Activated naive CD4-positive, alpha-beta T cell treated with anti-CD3 and anti-CD28 coated beads, Interleukin-2, amount 50 U/mL, for 16 hours (primary cell): Measurements from ENCODE around the gene NINJ2.

Source experiments
- DNase-seq: peaks from one replicate; pipeline ENCODE4 v3.0.0-alpha.2; 2020

The NINJ2 gene

DNA sequence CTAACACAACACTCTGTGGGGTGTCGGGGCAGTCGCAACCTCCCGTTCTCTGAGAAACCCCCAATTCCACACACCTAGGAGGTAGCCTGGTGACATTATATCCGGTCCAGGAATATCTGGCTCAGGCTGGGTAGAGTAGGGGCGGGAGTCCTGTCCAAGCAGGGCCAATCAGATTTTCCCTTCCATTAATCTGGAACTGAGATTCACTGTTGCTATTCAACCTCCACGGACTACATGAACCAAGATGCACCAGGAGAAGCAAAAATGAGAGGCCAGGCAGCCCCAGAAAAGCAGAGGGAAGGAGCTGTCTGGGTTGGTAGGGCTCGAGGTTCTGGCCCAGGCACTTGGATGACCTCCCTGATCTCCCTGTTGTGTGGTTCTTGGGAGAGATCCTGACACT lies 51.0 kb downstream of the NINJ2 start:
- DNase-seq, result no peak

DNA sequence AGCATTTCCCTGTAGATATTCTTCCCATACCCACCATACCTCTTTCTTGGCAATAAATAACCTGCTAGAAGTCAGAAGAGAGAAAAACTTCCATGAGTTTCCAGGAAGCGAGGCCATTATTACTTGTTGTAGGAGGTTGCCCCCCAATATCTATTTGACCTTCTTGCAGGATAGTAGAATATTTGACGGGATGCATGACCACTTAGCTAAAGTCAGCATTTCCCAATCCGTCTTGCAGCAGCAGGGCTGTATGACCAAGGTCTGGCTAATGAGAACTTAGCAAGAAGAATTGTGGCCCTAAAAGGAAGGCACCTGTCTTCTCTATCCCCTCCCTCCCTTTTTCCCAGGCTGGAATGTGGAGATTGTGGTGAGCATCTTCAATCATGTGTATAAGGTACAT lies 51.5 kb downstream of the NINJ2 start:
- no peak for DNase-seq

DNA sequence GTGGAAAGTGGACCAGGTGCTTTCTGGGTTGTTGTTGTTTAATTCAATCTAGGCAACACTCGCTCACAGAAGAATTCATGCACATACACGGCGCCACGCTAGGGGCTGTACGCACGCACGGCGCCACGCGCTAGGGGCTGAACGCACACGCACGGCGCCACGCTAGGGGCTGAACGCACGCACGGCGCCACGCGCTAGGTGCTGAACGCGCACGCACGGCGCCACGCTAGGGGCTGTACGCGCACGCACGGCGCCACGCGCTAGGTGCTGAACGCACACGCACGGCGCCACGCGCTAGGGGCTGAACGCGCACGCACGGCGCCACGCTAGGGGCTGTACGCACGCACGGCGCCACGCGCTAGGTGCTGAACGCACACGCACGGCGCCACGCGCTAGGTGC lies 54.3 kb downstream of the NINJ2 start:
- DNase-seq, result no peak

DNA sequence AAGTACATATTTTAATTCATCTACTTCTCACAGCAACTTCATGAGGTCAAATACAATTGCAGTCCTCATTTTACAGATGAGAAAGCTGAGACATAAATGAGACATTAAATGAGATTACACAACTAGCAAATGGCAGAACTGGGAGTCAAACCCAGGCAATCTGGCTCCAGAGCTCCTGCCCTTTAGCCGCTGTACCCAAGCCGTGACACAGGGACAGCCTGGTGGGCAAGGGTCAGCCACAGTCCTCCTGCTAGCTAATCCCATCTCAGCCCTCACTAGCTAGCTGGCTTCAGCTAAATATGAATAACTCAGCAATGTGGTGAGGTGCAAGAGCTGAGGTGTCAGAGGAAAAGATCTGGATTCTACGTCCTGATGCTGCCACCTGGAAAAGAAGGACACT lies 54.8 kb downstream of the NINJ2 start:
- DNase-seq, result no peak

DNA sequence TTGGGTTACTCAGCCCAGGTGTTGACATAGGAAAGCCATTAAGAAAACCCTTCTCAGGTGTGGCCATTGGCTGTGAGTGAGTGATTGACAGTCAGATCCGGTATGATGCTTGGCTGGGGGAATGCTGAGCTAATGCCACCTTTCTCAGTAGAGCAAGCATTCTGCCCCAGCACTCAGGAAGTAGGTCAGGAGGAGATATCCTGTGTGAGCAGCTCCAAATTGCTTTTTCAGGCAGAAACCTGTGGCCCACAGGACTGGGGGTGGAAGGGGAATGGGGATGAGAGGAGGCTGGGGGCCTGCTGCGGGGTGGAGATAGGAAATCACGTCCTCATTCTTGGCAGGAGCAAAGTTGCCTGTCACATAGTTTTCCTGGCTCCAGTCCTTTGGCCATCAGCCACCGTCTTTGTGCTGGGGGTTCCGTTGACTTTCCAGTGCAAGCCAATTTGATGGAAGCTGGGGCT lies 55.7 kb downstream of the NINJ2 start:
- no peak for DNase-seq

DNA sequence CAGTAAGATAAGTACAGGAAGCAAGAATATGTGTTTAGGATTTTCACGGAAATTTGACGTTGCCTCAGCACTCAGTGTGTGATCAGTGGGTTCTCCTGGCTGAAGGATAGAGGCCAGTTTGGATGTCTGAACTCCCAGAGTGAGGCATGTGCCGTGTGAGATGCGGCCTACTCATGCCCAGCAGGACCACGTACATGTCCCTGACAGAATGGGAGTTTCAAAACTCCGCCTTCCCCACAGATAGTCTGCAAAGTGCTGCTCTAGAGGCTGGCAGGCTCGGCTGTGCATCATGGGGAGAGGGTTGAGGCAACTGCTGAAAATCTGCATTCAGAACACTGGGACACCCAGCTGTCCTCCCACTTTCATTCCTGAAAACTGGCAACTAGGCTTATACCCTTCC lies 58.3 kb downstream of the NINJ2 start:
- no peak for DNase-seq

DNA sequence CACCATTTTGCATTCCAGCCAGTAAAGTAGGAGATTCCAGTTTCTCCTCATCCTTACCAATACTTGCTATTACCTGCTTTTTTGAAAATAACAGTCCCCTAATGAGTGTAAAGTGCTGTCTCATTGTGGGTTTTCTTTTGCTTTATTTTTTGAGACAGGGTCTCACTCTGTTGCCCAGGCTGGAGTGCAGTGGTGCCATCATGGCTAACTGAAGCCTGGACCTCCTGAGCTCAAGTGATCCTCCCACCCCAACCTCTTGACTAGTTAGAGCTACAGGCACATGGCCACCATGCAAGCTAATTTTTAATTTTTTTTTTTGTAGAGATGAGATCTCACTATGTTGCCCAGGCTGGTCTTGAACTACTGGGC lies 60.6 kb downstream of the NINJ2 start:
- no peak for DNase-seq

DNA sequence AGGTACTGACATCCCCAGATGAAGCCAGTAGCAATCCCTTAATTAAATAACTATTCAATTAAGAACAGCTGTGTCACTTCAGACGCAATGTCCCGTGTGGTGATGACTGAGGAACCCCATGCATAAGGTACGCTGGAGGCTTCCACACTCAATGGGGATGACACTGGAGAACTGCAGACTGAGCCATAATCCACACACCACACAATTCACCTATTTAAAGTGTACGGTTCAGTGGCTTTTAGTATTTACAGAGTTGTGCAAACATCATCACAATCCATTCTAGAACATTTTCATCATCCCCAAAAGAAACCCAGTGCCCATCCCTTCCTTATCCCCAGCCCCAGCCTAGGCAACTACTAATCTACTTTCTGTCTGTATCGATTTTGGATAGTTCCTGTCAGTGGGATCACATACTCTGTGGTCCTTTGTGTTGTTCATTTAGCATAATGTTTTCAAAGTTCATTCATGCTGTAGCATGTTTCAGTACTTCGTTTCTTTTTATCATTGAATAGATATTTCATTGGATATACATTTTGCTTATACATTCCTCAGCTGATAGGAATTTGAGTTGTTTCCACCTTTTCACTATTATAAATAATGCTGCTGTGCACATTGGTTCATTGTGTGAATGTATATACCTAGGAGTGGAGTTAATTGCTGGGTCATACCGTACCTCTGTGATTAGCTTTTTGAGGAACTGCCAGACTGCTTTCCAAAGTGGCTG lies 61.1 kb downstream of the NINJ2 start:
- DNase-seq, result no peak

DNA sequence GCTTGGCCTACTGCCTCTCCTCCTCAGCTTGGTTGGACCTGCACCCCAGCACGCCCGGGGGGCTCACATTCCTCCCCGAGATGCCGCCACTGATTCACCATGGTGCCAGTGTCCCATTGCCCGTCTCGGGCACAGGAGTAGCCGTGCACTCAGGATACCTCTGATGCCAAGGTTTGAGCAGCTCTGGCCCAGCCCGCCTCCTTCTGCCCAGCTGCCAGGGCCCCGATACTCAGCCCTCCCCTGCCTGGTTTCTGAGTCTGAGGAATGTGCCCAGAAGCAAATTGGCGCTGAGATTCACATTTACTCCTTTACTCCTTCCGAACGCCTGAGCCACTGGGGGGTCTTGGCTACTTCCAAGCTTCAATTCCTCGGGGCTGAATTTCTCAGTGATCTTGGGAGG lies 63.5 kb downstream of the NINJ2 start:
- DNase-seq, result no peak

DNA sequence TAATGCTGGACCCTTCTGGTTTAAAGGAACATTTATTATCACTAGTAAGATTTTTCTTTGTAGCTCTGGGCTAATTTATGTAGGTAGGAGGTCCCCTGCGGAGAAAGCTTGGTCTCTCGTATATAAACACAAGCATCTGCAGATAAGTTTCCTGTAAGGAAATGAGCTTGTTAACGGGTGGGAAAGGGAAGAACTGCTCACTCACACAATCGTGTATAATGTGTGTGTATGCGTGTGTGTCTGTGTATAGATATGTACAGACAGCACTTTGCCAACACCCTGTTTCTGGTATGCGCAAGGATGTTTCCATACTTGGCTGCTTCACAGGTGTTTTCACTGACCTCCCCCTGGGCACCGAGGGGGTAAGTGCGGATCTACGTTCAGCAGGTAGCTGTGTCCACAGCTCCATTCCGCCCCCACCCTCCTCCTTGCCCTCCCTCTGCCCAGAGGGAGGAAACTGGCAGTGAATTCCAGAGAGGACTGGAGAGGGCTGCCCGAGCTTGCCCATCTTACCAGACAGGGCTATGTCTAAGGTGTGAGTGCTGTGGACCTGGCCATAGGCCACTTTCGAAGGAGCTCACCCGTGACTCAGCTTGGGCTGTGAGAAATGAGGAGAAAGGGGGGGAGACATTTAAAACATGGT lies 65.2 kb downstream of the NINJ2 start:
- no peak for DNase-seq

DNA sequence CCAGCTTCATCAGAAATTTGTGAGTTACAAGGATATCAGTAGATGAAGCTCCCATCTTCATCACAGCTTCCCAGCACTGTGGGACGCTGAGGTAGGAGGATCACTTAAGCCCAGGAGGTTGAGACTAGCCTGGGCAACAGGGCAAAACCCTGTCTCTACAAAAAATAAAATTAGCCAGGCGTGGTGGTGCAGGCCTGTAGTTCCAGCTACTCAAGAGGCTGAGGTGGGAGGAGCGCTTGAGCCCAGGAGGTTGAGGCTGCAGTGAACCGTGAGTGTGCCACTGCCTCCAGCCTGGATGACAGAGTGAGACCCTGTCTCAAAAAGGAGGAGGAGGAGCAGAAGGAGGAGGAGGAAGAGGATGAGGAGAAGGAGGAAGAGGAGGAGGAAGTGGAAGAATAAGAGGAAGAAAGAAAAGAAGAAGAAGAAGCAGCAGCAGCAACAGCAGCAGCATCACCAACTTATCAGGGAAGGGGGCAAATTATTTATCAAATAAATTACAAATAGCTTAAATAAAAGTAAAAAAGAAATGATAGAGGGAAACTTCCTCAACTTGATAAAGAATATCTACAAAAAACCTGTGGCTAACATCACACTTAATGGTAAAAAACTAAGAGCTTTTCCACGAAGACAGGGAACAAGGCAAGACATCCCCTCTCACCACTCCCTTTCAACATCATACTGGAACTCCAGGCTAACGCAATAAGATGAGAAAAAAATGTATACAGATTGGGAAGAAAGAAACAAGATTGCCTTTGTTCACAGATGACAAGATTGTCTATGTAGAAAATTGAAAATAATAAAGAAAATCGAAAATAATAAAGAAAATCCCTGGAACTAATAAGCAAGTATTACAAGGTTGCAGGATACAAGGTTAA lies 69.6 kb downstream of the NINJ2 start:
- DNase-seq, result no peak

DNA sequence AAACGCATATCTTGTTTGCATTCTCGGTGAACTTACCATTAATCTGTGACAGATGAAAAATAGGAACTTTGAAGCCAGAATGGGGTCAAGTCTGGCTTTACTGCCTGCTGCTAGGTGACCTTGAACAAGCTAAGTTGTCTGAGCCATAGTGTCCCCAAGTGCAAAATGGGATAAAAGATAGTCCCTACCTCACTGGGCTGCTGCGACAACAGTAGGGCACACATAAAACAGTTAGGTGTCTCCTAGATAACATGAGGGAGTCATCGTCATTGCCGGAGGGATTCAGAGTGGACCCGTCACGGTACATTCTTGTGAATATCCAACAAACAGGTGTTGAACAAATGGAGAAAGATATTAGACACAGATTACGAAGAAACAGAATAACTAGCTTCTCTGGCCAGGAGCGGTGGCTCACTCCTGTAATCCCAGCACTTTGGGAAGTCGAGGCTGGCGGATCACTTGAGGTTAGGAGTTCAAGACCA lies 71.2 kb downstream of the NINJ2 start:
- DNase-seq, result no peak

DNA sequence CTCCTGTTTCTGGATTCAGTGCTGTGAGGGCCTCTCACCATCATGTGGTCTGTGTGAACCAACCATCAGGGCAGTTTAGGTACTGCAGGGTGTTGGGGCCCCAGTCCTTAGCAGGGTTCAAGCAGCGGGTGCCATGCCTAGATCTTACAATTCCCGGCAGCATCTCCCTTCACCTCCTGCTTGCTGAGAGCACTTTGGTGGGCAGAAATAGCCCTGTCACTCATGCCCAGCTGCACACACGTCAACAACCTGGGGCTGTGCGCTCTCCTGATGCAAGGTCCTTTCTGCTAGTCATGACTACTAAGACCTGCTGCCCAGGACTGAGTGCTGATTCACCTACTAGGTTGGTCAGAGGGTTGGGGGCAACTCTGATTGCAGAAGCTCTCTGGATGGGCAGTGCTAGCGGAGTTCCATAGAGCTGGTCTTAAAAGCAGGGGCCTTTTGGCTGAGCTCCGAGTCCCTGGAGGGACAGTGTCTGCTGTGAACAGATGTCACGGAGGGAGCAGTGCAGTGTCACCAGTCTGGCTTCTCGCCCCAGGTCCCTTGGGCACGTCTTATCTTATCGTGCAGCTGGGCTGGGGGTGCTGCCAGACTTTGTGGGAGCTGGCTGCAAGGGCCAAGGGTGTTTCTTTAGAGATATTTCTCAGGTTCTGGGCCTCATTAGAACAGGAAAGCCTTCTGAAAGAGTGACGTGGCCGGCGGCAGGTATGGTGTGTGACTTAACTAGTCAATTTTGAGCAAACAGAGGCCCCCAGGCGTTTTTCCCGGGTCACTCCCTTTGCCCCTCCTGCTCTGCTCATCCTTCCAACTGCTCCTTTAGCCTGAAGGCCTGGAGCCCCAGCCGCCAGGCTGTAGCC lies 71.8 kb downstream of the NINJ2 start:
- DNase-seq, result no peak

DNA sequence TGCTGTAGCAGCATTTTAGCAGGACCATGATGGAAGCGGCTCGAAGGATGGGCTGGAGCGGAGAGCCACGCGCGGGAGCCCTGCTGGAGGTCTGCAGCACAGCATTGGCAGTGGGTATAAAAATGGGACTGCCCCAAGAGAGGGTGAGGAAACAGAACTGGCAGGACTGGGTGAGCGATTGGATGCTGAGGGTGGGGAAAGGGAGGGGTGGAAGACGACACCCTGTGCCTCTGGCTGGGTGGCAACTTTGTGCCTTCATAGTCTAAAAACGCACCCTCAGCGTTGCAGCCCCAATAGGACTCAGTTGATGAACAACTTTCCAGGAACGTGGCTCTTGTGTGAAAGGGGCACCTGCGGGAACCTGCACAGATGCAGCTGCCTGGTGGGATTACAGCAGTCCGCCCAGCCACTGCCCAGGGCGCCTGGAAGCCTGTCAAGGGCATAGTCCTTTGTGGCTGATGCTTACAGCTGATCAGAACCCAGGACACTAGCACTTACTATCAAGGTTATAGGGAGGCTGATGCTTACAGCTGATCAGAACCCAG lies 73.0 kb downstream of the NINJ2 start:
- no peak for DNase-seq

DNA sequence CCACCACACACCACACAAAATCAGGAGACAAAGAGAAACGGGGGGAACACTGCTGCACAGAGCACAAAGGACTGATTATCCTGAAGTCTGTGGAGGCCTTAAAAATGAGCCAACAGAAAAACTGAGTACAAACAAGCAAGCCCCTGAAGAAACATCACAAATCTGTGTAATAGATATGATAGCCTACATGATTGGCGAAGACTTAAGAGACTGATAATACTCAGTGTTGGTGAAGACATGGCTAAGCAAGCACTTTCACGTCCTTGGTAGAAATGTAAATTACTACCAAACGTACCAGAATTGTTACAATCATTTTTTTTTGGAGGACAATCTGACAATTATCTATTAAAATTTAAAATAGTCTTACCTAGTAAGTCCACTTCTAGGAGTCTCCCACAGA lies 74.6 kb downstream of the NINJ2 start:
- no peak for DNase-seq

DNA sequence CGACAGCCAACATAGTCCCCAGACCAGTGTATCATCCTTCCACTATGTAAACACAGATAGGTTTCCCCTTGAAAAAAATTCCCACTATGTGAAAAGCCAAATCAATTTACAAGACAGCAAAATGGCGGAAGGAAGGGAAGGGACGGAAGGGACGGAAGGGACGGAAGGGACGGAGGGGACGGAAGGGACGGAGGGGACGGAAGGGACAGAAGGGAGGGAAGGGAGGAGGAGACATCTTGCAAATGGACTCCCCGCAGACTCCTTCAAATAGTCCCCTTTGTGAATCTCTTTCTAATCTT lies 75.3 kb downstream of the NINJ2 start:
- DNase-seq, result no peak

DNA sequence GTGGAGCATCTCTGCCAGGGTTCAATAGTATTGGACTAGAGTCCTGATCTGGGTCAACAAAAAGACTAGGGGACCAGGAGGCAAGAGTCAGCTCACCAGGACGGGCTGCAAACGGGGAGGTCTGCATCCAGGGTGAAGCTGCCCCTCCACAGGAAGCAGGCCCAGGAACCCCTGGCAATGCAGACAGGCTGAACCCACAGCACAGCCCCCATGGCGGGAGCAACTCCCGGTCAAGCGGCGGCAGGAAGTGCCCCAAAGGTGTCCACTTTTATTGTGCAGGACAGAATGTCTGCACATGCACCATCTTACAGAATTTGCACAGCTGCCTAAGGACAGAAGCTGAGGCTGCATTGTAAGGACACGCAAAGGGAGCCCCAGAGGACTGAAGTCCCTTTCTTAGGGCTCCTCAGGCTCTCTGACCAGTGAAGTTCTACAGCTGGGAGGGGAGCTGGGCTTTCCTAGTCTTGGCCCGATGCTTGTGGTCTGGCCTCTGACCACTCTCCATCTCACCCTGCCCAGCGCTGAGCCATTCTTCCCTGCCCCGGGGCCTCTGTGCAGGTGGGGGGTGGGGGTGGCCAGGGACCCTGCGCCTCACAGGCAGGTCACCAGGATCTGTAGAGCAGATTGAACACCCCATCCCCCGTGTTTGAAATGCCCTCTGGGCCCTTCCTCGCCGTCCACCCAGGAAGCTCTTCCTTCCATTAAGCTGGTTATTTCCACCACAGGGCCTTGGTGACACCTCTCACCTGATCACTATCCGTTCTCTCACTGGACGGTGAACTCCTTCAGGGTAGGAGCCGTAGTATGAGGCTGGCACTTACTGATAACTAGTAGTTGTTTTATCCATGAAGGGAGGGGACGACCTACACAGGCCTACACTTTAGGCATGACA lies 75.9 kb downstream of the NINJ2 start:
- DNase-seq, result no peak

DNA sequence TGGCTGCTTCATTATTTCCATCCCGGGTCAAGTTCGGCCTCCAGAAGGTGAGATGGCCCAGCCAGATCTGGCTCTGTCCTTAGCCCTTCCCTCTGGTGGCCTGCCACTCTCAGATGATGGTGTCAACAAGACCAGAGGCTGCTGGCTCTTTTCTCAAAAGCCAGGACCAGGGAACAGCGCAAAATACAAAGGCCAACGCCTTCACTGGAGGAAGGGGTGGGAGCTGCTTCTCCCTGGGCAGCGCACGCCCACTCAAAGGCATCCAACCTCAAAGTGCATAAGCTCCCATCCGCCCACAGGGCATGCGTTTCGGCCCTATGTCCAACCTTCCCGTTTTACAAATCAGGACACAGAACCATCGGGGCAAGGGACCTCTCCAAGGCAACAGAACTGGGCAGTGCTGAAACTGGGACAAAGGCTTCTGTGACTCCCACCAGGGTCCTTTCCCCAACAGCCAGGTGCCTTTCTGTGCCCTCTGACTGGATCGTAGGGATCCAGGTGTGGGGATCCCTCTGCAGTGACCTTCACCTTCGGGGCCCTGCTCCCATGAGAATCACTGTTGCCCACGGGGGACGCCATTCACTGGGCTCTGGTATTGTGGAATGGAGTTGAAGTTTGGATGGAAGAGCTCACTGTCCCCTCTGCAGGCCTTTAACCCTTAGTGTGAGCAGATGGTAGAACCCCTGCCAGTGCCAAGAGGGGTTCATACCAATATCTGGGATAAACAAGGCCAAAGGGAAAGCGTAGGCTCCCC lies 76.8 kb downstream of the NINJ2 start:
- no peak for DNase-seq

DNA sequence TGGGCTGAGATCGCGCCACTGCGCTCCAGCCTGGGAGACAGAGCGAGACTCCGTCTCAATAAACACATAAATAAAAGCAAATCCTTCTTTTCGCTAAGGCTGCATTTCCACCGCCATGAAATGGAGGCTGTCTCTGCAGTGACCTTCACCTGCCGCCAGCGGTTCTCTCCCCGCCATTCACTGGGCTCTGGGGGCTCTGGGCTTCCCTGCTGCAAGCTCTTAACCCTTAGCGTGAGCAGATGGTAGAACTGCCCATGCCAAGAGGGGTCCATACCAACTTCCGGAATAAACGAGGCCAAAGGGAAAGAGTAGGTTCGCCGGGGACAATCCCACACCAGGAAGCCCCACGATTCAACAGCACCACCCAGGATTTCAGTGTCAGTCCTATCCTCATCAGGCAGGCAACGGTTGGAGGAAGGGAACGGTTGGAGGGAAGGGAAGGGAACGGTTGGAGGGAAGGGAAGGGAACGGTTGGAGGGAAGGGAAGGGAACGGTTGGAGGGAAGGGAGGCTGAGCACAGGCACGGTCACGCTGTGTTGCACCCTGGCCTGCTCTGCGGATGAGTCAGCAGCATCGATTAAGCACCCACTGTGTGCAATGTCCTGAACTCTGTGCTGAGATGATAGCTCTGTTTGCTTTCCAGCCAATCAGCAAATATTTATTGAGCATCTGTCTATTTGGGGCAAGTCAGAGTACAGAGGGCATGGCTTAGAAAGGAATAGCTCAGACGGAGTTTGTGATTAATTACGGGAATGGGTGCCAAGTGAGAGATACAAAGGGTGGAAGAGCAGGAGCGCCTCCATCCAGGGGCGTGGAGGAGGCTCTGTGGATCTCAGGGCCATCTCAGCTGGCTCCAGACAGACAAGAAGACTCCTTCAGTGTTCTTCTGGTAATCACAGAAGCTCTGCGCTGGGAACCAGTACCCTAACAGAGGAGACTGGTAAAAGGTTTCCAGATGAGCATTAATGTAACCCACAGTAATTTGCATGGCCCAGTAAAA lies 77.9 kb downstream of the NINJ2 start:
- no peak for DNase-seq
